HUES64 (cell line): ENCODE results near the gene GRID1.

Source experiments
- H3K27ac ChIP-seq: 2 replicates; pipeline ENCODE4 v1.7.0; 2013; ENCODE audit warnings: low read depth, low read length, inconsistent platforms
- H3K27me3 ChIP-seq: 2 replicates; pipeline ENCODE4 v1.6.1; 2013; ENCODE audit warnings: mild to moderate bottlenecking, low read length; ENCODE audit not compliant: insufficient read depth
- H3K36me3 ChIP-seq: 2 replicates; pipeline ENCODE4 v1.6.1; 2013; ENCODE audit warnings: mild to moderate bottlenecking, low read length; ENCODE audit not compliant: insufficient read depth
- H3K4me1 ChIP-seq: 2 replicates; pipeline ENCODE4 v1.6.1; 2013; ENCODE audit warnings: mild to moderate bottlenecking, low read length, moderate library complexity; ENCODE audit not compliant: insufficient read depth
- H3K4me3 ChIP-seq: 2 replicates; pipeline ENCODE4 v1.5.1; 2013; ENCODE audit warnings: mild to moderate bottlenecking, low read length, moderate library complexity
- H3K9ac ChIP-seq: 2 replicates; pipeline ENCODE4 v1.6.1; 2013; ENCODE audit warnings: mild to moderate bottlenecking, low read depth, low read length
- H3K9me3 ChIP-seq: 2 replicates; pipeline ENCODE4 v1.6.1; 2013; ENCODE audit warnings: low read depth, low read length; ENCODE audit not compliant: insufficient read depth
- WGBS: fragments of 150-250, 120-280 bp; methylation state at CpG from one replicate; pipeline ENCODE4 v1.1.7; 2013; ENCODE audit warnings: missing lambda C conversion rate; 5-methylcytosine and 5-hydroxymethylcytosine counted together

The GRID1 gene

DNA sequence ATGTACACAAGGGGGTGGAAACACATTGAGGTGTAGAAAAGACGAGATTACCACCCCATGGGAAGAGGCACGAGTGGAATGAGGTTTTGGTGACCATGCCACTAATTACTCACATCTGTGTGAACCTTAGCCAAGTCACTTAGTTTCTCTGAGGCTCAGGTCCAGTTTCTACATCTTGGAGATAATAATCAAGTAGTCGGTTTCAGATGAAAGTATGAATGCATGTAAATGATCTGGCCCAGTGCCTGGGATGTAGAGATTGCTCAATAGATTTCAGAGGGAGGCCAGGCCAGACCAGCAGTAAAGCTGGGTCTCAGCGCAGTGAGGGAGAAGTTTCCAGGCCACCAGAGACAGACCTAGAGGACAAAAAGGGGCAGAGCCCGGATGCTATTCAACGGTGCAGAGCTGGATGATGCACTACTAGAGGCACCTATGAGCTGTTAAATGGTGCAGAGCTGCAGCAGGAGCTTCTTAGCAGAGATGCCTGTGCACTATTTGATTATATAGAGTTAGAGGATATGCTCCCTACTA is 725.1 kb downstream of the GRID1 start:
- Histone ChIP-seq H3K9ac (no peak overlapping the region), H3K27me3 (no peaks in the 10 kb centered on the region), H3K27ac (no peak overlapping the region), H3K9me3 (no peaks in the 10 kb centered on the region), H3K4me1 (peaks cover 10% of the 10 kb centered on the region; the same call in 1 of the 2 replicates), H3K36me3 (no peaks in the 10 kb centered on the region), H3K4me3 (no peak overlapping the region)
- 92% methylated on average over 6 of the region's 6 CpGs for WGBS

DNA sequence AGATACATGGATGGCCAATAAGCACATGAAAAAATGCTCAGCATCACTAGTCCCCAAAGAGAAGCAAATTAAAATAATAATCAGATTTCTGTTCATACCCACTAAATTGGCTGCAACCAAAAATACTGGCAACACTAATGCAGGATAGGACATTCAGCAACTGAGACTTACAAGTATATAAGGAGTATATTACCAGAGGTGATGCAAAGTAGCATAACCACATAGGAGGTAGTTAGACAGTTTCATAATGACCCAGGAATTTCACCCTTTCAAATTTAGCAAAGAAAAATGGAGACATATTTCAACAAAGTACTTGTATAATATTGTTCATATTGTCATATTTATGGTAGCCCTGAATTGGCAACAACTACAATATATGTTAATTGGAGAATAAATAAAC is 727.8 kb downstream of the GRID1 start:
- peaks cover 5% of the 10 kb centered on the region; the same call in 1 of the 2 replicates for H3K4me1 ChIP-seq
- H3K36me3 ChIP-seq = no peaks in the 10 kb centered on the region
- H3K9me3 ChIP-seq = no peaks in the 10 kb centered on the region
- H3K9ac ChIP-seq = no peak overlapping the region
- no peak overlapping the region for H3K4me3 ChIP-seq
- no peak overlapping the region for H3K27ac ChIP-seq
- H3K27me3 ChIP-seq = no peaks in the 10 kb centered on the region

- Histone ChIP-seq H3K27ac (no peak overlapping the region), H3K9ac (no peak overlapping the region), H3K9me3 (no peaks in the 10 kb centered on the region), H3K27me3 (no peaks in the 10 kb centered on the region), H3K4me3 (no peak overlapping the region), H3K4me1 (no peaks in the 10 kb centered on the region), H3K36me3 (no peaks in the 10 kb centered on the region)
- WGBS = 91% methylated on average over 5 of the region's 5 CpGs
Observed at GRCh38 chr10:85635650-85636049, 730.9 kb downstream of the GRID1 start.

DNA sequence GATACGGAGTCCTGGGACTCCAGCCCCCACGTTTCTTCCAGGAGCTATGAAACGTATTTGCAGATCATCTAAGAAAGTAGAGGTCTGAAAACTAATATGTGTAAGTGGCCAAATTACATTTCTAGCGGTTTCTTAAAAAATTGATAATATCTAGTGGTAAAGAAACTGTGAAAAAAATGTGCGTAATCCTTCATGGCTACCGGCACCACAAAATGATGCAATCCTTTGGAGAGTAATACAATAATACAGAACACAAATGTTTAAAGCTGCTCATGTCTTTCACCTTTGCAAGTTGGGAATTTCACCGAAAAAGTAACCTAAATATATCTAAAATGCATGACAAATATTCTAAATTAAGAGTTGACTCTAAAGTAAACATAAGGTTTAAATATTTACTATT is 742.1 kb downstream of the GRID1 start:
- Histone ChIP-seq H3K36me3 (no peaks in the 10 kb centered on the region), H3K9ac (no peak overlapping the region), H3K27ac (no peak overlapping the region), H3K9me3 (no peaks in the 10 kb centered on the region), H3K4me1 (no peaks in the 10 kb centered on the region), H3K27me3 (no peaks in the 10 kb centered on the region), H3K4me3 (no peak overlapping the region)
- WGBS = 95% methylated on average over 6 of the region's 7 CpGs

- Histone ChIP-seq H3K4me3 (no peak overlapping the region), H3K27ac (no peak overlapping the region), H3K4me1 (no peaks in the 10 kb centered on the region), H3K36me3 (no peaks in the 10 kb centered on the region), H3K27me3 (no peaks in the 10 kb centered on the region), H3K9me3 (no peaks in the 10 kb centered on the region), H3K9ac (no peak overlapping the region)
Observed at GRCh38 chr10:85623758-85624157, 742.8 kb downstream of the GRID1 start.

DNA sequence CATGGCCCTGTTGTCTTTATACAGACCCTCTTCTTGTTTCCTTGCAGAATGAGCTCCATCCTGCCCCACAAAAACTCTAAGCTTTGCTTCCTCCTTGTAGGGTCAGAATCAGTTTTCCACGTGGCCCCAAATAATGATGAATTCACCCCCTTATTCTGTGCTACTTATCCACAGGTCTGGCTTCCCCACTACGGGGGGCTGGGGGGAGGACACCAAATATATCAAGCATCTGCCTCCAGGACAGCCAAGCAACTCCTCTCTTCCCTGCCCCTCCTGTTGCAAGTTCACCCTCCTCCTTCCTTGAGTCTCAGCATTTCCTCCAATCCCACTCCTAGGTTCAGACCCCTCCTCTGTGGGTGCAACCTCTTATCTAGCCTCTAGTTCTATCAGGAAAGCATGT is 743.3 kb downstream of the GRID1 start:
- no peaks in the 10 kb centered on the region for H3K36me3 ChIP-seq
- H3K27ac ChIP-seq = no peak overlapping the region
- no peaks in the 10 kb centered on the region for H3K4me1 ChIP-seq
- H3K9me3 ChIP-seq = no peaks in the 10 kb centered on the region
- no peak overlapping the region for H3K9ac ChIP-seq
- H3K27me3 ChIP-seq = no peaks in the 10 kb centered on the region
- WGBS = 92% methylated on average over 2 of the region's 2 CpGs
- H3K4me3 ChIP-seq = no peak overlapping the region

DNA sequence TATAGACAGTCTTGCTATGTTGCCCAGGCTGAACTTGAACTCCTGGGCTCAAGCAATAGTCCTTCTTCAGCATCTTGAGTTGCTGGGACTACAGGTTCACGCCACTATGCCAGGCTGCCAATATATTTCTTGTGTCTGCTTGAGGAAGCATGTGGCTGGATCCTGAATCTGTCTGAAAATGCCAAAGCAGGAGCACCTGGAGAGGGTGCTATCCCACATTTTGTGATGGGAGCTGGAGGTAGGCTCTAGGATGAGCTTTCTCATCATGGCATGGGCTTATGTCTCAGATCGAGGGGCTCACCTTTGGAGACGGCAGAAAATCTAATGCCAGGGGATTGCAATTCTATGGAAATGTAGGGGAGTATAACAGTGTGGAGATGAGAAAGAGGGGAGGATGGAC is 744.2 kb downstream of the GRID1 start:
- Histone ChIP-seq H3K4me1 (no peaks in the 10 kb centered on the region), H3K36me3 (no peaks in the 10 kb centered on the region), H3K9me3 (no peaks in the 10 kb centered on the region), H3K4me3 (no peak overlapping the region), H3K27ac (no peak overlapping the region), H3K27me3 (no peaks in the 10 kb centered on the region), H3K9ac (no peak overlapping the region)
- WGBS = 94% methylated on average over 3 of the region's 3 CpGs

- Histone ChIP-seq H3K36me3 (no peaks in the 10 kb centered on the region), H3K9me3 (no peaks in the 10 kb centered on the region), H3K4me1 (no peaks in the 10 kb centered on the region), H3K4me3 (no peak overlapping the region), H3K9ac (no peak overlapping the region), H3K27me3 (no peaks in the 10 kb centered on the region), H3K27ac (no peak overlapping the region)
- WGBS = 83% methylated on average over 2 of the region's 2 CpGs
Observed at GRCh38 chr10:85621562-85621961, 745.0 kb downstream of the GRID1 start.

GRCh38 chr10:85620807-85621206 is 745.8 kb downstream of the GRID1 start:
- H3K36me3 ChIP-seq = no peaks in the 10 kb centered on the region
- H3K27me3 ChIP-seq = no peaks in the 10 kb centered on the region
- no peak overlapping the region for H3K9ac ChIP-seq
- no peak overlapping the region for H3K27ac ChIP-seq
- no peak overlapping the region for H3K4me3 ChIP-seq
- WGBS = 95% methylated on average over 3 of the region's 3 CpGs
- H3K9me3 ChIP-seq = no peaks in the 10 kb centered on the region
- no peaks in the 10 kb centered on the region for H3K4me1 ChIP-seq

DNA sequence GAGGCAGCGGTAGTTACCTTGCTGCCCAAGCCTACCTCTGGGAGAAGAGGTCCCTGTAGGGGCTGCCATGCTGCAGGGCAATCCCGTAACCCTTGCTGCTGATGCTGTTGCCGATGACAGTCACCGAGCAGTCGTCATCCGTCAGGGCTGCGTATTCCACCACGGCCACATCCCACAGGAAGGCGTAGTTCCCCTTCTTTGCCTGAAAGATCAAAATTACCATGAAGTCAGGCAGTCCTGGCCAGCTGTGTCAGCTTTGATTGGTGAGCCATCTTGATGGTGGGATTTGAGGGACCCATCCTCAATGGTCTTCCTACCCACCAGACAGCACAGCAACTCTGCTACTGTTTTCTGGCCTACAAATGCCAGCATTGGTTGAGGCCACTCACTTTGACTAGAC is 746.8 kb downstream of the GRID1 start:
- Histone ChIP-seq H3K27ac (no peak overlapping the region), H3K27me3 (no peaks in the 10 kb centered on the region), H3K36me3 (no peaks in the 10 kb centered on the region), H3K9me3 (no peaks in the 10 kb centered on the region), H3K4me1 (no peaks in the 10 kb centered on the region), H3K4me3 (no peak overlapping the region), H3K9ac (no peak overlapping the region)
- WGBS = 96% methylated on average over 9 of the region's 9 CpGs

DNA sequence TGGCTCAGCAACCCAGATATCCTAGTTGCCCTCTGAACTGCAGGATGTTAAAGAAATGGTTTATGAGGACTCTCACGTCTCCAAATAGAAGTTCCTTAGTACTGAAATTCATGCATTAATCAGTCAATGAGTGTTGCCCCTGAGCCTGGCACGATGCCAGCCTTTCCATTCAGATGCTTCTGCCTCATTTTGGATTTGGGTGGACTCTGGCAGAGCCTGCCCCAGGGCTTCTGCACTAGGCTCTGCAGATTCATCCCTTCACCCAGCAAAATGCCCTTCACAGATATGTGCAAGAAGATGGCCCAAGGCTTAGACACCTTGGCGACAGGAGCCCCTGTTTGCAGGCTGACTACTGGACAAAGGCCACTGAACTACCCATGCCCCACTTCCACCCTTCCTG is 747.8 kb downstream of the GRID1 start:
- H3K9me3 ChIP-seq = no peaks in the 10 kb centered on the region
- WGBS = 94% methylated on average over 3 of the region's 3 CpGs
- H3K27me3 ChIP-seq = no peaks in the 10 kb centered on the region
- no peak overlapping the region for H3K9ac ChIP-seq
- H3K4me3 ChIP-seq = no peak overlapping the region
- H3K36me3 ChIP-seq = no peaks in the 10 kb centered on the region
- H3K4me1 ChIP-seq = no peaks in the 10 kb centered on the region
- H3K27ac ChIP-seq = no peak overlapping the region

DNA sequence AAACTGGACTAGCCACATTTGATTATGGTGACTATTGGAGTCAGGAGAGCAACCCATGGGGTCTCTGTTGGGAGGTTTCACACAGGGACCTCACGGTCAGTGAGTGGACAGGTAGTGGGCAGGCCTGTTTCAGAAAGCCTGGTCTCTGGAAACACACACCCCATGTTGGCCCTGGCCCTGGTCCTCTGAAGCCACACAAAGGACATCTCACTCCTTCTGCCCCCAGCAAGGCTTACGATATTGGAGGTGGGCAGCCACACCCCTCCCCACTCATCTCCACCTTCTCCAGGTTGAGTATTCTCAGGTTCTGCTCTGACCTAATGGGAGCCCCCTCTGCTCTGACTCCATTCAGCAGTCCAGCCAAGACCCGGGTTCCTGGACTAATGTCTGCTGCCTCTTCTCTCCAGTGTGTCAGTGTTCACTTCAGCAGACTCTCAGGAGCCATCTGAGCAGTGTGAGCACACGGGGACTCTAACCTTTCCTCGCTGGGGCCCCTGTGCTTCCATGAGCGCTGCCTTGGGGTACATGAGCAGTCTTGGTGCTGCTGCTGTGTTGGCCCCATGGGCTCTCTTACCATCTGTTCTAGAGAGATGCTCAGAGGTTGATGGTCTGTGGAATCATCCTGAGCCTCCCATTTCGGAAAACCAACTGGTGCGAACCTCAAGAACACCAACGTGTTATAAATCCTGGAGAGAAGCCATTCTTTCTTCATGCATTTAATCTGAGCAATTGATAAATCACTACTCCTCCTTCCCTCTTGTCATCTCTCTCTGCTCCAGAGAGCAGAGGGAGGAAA is 748.6 kb downstream of the GRID1 start:
- H3K9ac ChIP-seq = no peak overlapping the region

More for the DNA sequence above, 748.6 kb downstream of the GRID1 start:
- no peaks in the 10 kb centered on the region for H3K36me3 ChIP-seq
- no peak overlapping the region for H3K27ac ChIP-seq
- H3K4me3 ChIP-seq = no peak overlapping the region
- H3K27me3 ChIP-seq = no peaks in the 10 kb centered on the region
- no peaks in the 10 kb centered on the region for H3K9me3 ChIP-seq
- H3K4me1 ChIP-seq = no peaks in the 10 kb centered on the region
- WGBS = 95% methylated on average over 9 of the region's 9 CpGs
